Spleen (tissue), 11 donors: ENCODE measurements around the gene TTI1. TPM values are rescaled to one million over a fixed set of nuclear protein-coding genes. Genes with fewer than 3 reads are reported as not detected.

Experiments
- DNase-seq: peaks from one replicate; pipeline ENCODE4 v3.0.0-alpha.2; 2020
- H3K27ac ChIP-seq, 8 donors: fragments of 200-600 bp; sonication (generic) in 7 of 8; 1 replicate in 4 of 8; 2 replicates in 4 of 8; pipeline versions ENCODE4 v1.5.0 to v1.8.0; 2016 to 2021; ENCODE audit warnings: inconsistent platforms in 4 of 8, mild to moderate bottlenecking in 4 of 8, moderate library complexity in 1 of 8
- H3K27me3 ChIP-seq, 7 donors: fragments of 200-600 bp; sonication (generic) in 6 of 7; replicated peaks in 1 of 7; 1 replicate in 4 of 7; 2 replicates in 3 of 7; pipeline versions ENCODE4 v1.5.0 to v1.8.0; 2016 to 2021; ENCODE audit warnings: inconsistent platforms in 3 of 7, mild to moderate bottlenecking in 1 of 7
- H3K36me3 ChIP-seq, 6 donors: fragments of 200-600 bp; sonication (generic) in 5 of 6; 1 replicate in 4 of 6; 2 replicates in 2 of 6; pipeline versions ENCODE4 v1.5.0 to v1.8.0; 2016 to 2021; ENCODE audit warnings: inconsistent platforms in 2 of 6
- H3K4me1 ChIP-seq, 6 donors: fragments of 200-600 bp; sonication (generic) in 5 of 6; 1 replicate in 3 of 6; 2 replicates in 3 of 6; pipeline versions ENCODE4 v1.5.0 to v1.8.0; 2016 to 2021; ENCODE audit warnings: inconsistent platforms in 3 of 6
- H3K4me3 ChIP-seq, 8 donors: fragments of 200-600 bp; sonication (generic) in 7 of 8; 1 replicate in 4 of 8; 2 replicates in 4 of 8; pipeline versions ENCODE4 v1.5.0 to v1.8.0; 2016 to 2021; ENCODE audit warnings: inconsistent platforms in 4 of 8, mild to moderate bottlenecking in 4 of 8, moderate library complexity in 2 of 8
- H3K9me3 ChIP-seq, 8 donors: fragments of 200-600 bp; sonication (generic) in 7 of 8; 1 replicate in 4 of 8; 2 replicates in 4 of 8; pipeline versions ENCODE4 v1.5.0 to v1.8.0; 2016 to 2021; ENCODE audit warnings: inconsistent platforms in 4 of 8
- POLR2A ChIP-seq, 3 donors: fragments of 450-650 bp; IDR thresholded peaks; one replicate each; pipeline ENCODE4 v1.5.1; 2017; ENCODE audit warnings: antibody characterized with exemption in 3 of 3, mild to moderate bottlenecking in 1 of 3
- POLR2AphosphoS5 ChIP-seq, 3 donors: sonication (generic); formaldehyde crosslinking; IDR thresholded peaks; one replicate each; pipeline ENCODE4 v1.5.1; 2017; ENCODE audit warnings: antibody characterized with exemption in 3 of 3
- WGBS, 5 donors: extraction: QIAGEN DNeasy Blood & Tissue Kit in 3 of 5; methylation state at CpG; one replicate each; pipeline versions ENCODE4 v1.1.5 to v1.1.7; 2013 to 2018; 5-methylcytosine and 5-hydroxymethylcytosine counted together
- intact Hi-C: fragments of 100-400 bp; cut with DNase I; formaldehyde crosslinking; loops from one replicate; pipeline ENCODE4 v1.15.0; 2023; ENCODE audit warnings: low total_unique reads
- polyA plus RNA-seq, 3 donors: library from polyadenylated mRNA; stranded (reverse); fragments of 200-250 nt; gene quantifications; one replicate each; pipeline ENCODE4 v1.2.1, GENCODE V29; 2013
- total RNA-seq, 7 donors: library from RNA; depleted of rRNA in 3 of 7; stranded (reverse); fragments of >200 nt in 3 of 7; fragmentation: NEBNext Ultra II Directional in 4 of 7; extraction: Animal tissue kit (Norgen Biotek cat#: 25700) in 4 of 7; gene quantifications; one replicate each; pipeline versions ENCODE4 v1.1.0 to v1.2.1, GENCODE V29; 2016 to 2021
- TF ChIP-seq, protein P1 (sequence below), 11 experiments: fragments of 200-600 bp in 7 of 11; fragments of 450-650 bp in 4 of 11; sonication (generic) in 4 of 11; IDR thresholded peaks in 8 of 11; conservative IDR thresholded peaks in 3 of 11; 1 replicate in 7 of 11; 2 replicates in 4 of 11; pipeline versions ENCODE4 v1.4.0 to v1.8.0; 2016 to 2021; ENCODE audit warnings: antibody characterized with exemption in 11 of 11, inconsistent platforms in 4 of 11, mild to moderate bottlenecking in 1 of 11
- donor health status: healthy with polysubstance abuse.
- donor health status: DM: no; HTN: no; CAD: no; lungs with moderate emphysema.
- donor health status: DM: no; HTN: no; CAD: no.
- donor health status: Bipolar disorder and iron deficiency.
- donor health status: healthy.
- donor health status: DM: no; HTN: no; CAD: no.
- donor health status: DM: yes; HTN: yes; CAD: no.

The TTI1 gene
- total and polyA plus RNA-seq, 10 donors = 5.9 to 25.2 (median 19.1) TPM

- 9 to 16% (median 13%) methylated on average over 14 of the region's 14 CpGs for WGBS, 5 donors
- no peak for DNase-seq
- H3K4me1 ChIP-seq = peaks cover 34 to 91% (median 66%) of the 10 kb centered on the region in 6 donors
- H3K27me3 ChIP-seq = no peaks in the 10 kb centered on the region
- H3K27ac ChIP-seq = peak overlapping the region; percentile 93 to 98 (median 97)
- intact Hi-C loops = no loop called here
- peak overlapping the region; percentile 87 to 98 (median 96) for H3K4me3 ChIP-seq
- H3K9me3 ChIP-seq = no peaks in the 10 kb centered on the region
- H3K36me3 ChIP-seq = peaks cover 0 to 23% (median 0%) of the 10 kb centered on the region in 6 donors
- TF ChIP-seq, protein P1, sequence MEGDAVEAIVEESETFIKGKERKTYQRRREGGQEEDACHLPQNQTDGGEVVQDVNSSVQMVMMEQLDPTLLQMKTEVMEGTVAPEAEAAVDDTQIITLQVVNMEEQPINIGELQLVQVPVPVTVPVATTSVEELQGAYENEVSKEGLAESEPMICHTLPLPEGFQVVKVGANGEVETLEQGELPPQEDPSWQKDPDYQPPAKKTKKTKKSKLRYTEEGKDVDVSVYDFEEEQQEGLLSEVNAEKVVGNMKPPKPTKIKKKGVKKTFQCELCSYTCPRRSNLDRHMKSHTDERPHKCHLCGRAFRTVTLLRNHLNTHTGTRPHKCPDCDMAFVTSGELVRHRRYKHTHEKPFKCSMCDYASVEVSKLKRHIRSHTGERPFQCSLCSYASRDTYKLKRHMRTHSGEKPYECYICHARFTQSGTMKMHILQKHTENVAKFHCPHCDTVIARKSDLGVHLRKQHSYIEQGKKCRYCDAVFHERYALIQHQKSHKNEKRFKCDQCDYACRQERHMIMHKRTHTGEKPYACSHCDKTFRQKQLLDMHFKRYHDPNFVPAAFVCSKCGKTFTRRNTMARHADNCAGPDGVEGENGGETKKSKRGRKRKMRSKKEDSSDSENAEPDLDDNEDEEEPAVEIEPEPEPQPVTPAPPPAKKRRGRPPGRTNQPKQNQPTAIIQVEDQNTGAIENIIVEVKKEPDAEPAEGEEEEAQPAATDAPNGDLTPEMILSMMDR (IDR thresholded peaks at IDR 0.05 in 8 of 11, conservative IDR thresholded peaks at IDR 0.05 in 3 of 11) = no peak
- TF ChIP-seq POLR2AphosphoS5 (IDR thresholded peaks at IDR 0.05) (no peak), POLR2A (IDR thresholded peaks at IDR 0.05) (no peak)
Measured at GRCh38 chr20:38034108-38034649, 923 bp upstream of the TTI1 start.

DNA sequence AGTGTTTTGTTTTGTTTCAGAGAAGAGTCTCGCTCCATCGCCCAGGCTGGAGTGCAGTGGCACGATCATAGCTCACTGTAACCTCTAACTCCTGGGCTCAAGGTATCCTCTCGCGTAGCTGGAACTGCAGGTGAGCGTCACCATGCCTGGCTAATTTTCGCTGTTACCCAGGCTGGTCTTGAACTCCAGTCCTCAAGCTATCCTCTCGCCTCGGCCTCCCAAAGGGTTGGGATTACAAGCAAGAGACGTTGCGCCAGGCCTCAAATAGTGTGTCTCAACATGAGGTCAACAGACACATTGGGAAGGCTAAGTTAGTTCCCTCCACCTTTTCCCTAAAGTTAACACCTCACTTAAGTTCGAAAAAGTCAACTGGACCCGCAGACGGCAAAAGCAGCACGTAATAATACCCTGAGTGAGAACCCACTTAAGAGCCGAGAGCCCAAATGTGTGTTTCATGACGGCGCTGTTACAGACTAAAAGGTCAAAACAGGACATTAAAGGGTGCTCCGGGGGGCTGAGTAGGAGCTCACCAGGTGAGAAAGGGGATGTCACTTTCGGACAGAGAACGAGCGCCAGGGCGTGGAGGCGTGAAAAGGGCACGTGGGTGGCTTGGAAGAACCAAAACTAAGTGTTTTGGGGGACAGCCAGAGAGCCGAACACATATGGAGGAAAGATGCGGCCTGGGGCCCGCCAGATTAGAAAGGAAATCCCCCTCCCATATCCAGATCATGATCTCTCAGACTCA lies 499 bp downstream of the TTI1 start:
- TF ChIP-seq POLR2AphosphoS5 (IDR thresholded peaks at IDR 0.05) (no peak), POLR2A (IDR thresholded peaks at IDR 0.05) (no peak)
- TF ChIP-seq, protein P1 (IDR thresholded peaks at IDR 0.05 in 8 of 11, conservative IDR thresholded peaks at IDR 0.05 in 3 of 11) = no peak
- Histone ChIP-seq H3K4me1 (peaks cover 34 to 88% (median 62%) of the 10 kb centered on the region in 6 donors), H3K27me3 (no peaks in the 10 kb centered on the region), H3K9me3 (no peaks in the 10 kb centered on the region), H3K27ac (peak overlapping the region; percentile 93 to 98 (median 97)), H3K36me3 (peaks cover 0 to 24% (median 0%) of the 10 kb centered on the region in 6 donors), H3K4me3 (peak overlapping the region; percentile 87 to 98 (median 96))
- 22 to 29% (median 26%) methylated on average over 28 of the region's 28 CpGs for WGBS, 5 donors
- peak; percentile 90 for DNase-seq
- intact Hi-C loops = no loop called here

- H3K27ac ChIP-seq = no peak overlapping the region
- no peak for TF ChIP-seq POLR2AphosphoS5 (IDR thresholded peaks at IDR 0.05)
- TF ChIP-seq, protein P1 (IDR thresholded peaks at IDR 0.05 in 8 of 11, conservative IDR thresholded peaks at IDR 0.05 in 3 of 11) = no peak
- no peak for TF ChIP-seq POLR2A (IDR thresholded peaks at IDR 0.05)
- peak overlapping the region in 4 of 8 donors; percentile 87 to 98 (median 94) for H3K4me3 ChIP-seq
- H3K9me3 ChIP-seq = no peaks in the 10 kb centered on the region
- peaks cover 30 to 80% (median 55%) of the 10 kb centered on the region in 6 donors for H3K4me1 ChIP-seq
- H3K27me3 ChIP-seq = no peaks in the 10 kb centered on the region
- 92 to 96% (median 93%) methylated on average over 3 of the region's 3 CpGs for WGBS, 5 donors
- intact Hi-C loops = no loop called here
- DNase-seq = no peak
- peaks cover 0 to 30% (median 0%) of the 10 kb centered on the region in 6 donors for H3K36me3 ChIP-seq
Measured at GRCh38 chr20:38031957-38032356, 1.3 kb downstream of the TTI1 start.

DNA sequence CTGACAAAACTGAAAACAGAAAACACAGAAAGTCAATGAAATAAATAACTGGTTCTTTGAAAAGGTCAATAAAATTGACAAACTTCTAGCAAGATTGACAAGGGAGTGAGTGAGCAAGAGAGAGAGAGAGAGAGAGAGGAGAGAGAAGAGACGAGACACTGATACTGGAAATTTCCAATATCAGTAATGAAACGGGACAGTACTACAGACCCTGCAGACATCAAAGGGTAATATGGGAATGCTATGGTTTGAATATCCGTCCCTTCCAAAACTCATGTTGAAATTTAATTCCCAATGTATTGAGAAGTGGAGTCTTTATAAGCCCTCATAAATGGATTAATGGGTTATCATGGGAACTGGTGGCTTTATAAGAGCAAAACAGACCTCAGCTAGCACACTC lies 3.8 kb downstream of the TTI1 start:
- Histone ChIP-seq H3K9me3 (no peaks in the 10 kb centered on the region), H3K27ac (no peak overlapping the region), H3K4me3 (no peak overlapping the region), H3K36me3 (peaks cover 0 to 19% (median 0%) of the 10 kb centered on the region in 6 donors), H3K4me1 (peaks cover 7 to 65% (median 35%) of the 10 kb centered on the region in 6 donors), H3K27me3 (no peaks in the 10 kb centered on the region)
- TF ChIP-seq POLR2A (IDR thresholded peaks at IDR 0.05) (no peak), POLR2AphosphoS5 (IDR thresholded peaks at IDR 0.05) (no peak)
- TF ChIP-seq, protein P1 (IDR thresholded peaks at IDR 0.05 in 8 of 11, conservative IDR thresholded peaks at IDR 0.05 in 3 of 11) = no peak
- 90 to 99% (median 94%) methylated on average over 3 of the region's 3 CpGs for WGBS, 5 donors
- DNase-seq = no peak
- intact Hi-C loops = no loop called here
